Measurements from ENCODE around the gene RSU1. TPM values are rescaled to one million over a fixed set of nuclear protein-coding genes. Genes with fewer than 3 reads are reported as not detected.

Gene RSU1
- total and polyA plus RNA-seq, 10 of the 15 experiments (the other 5 are each of a cell fraction or from before 2014, with no cell fraction given): 49.2 to 139 (median 81.3) TPM

DNA sequence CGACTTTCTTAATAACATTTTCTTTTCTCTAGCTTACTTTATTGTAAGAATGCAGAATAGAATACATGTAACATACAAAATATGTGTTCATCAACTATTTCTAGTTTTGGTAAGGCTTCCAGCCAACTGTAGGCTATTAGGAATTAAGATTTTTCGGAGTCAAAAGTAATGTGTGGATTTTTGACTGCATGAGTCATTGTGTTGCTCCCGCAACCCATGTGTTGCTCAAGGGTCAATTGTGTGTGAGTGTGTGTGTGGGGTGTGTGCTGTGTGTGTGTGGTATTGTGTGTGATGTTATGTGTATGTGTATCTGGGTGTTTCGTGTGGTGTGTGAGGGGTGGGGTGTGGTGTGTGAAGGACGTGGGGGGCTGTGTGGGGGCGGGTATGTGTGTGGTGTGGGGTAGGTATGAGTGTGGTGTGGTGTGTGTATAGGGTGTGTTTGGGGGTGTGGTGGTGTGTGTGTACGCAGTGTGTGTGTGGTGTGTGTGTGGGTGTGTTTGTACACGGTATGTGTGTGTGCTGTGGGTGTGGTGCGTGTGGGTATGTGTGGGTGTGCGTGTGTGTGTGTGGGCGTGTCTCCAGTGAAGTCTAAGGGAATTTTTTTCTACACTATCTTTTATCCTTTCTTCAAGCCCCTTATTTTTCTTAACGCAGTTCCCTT, 60.5 kb downstream of the RSU1 start:
- no peak for DNase-seq (ENCODE audit: low read depth, low spot score)
- in situ Hi-C loops (cut with MboI) (no loop called here), intact Hi-C loops (cut with micrococcal nuclease; ENCODE audit: unreplicated experiment) (no loop called here)
- BruUV-seq (replicated peaks): no TSS peak
- FAIRE-seq: no peak
- ChIA-PET RAD21 (ENCODE audit: unreplicated experiment) (no interaction called here), POLR2A (no interaction called here), CTCF (no interaction called here), SMC1A (ENCODE audit: uncharacterized antibody, unreplicated experiment) (no interaction called here)
- no peak for TF ChIP-seq CHD4 (IDR thresholded peaks at IDR 0.05)
- no peak for TF ChIP-seq KLF5 (IDR thresholded peaks at IDR 0.05; ENCODE audit: partially characterized antibody)
- no peak for TF ChIP-seq ZNF622 (IDR thresholded peaks at IDR 0.05)
- TF ChIP-seq ZBED1 (IDR thresholded peaks at IDR 0.05; ENCODE audit: borderline replicate concordance): no peak
- no peak for TF ChIP-seq BMI1 (IDR thresholded peaks at IDR 0.05; ENCODE audit: borderline replicate concordance)
- no peak for TF ChIP-seq RCOR1 (conservative IDR thresholded peaks at IDR 0.05; ENCODE audit: low read depth, low read length)
- TF ChIP-seq BRCA1 (IDR thresholded peaks at IDR 0.05; ENCODE audit: low read depth, low read length): no peak
- TF ChIP-seq, protein P1, sequence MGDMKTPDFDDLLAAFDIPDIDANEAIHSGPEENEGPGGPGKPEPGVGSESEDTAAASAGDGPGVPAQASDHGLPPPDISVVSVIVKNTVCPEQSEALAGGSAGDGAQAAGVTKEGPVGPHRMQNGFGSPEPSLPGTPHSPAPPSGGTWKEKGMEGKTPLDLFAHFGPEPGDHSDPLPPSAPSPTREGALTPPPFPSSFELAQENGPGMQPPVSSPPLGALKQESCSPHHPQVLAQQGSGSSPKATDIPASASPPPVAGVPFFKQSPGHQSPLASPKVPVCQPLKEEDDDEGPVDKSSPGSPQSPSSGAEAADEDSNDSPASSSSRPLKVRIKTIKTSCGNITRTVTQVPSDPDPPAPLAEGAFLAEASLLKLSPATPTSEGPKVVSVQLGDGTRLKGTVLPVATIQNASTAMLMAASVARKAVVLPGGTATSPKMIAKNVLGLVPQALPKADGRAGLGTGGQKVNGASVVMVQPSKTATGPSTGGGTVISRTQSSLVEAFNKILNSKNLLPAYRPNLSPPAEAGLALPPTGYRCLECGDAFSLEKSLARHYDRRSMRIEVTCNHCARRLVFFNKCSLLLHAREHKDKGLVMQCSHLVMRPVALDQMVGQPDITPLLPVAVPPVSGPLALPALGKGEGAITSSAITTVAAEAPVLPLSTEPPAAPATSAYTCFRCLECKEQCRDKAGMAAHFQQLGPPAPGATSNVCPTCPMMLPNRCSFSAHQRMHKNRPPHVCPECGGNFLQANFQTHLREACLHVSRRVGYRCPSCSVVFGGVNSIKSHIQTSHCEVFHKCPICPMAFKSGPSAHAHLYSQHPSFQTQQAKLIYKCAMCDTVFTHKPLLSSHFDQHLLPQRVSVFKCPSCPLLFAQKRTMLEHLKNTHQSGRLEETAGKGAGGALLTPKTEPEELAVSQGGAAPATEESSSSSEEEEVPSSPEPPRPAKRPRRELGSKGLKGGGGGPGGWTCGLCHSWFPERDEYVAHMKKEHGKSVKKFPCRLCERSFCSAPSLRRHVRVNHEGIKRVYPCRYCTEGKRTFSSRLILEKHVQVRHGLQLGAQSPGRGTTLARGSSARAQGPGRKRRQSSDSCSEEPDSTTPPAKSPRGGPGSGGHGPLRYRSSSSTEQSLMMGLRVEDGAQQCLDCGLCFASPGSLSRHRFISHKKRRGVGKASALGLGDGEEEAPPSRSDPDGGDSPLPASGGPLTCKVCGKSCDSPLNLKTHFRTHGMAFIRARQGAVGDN (IDR thresholded peaks at IDR 0.05): no peak
- TF ChIP-seq NR2C1 (IDR thresholded peaks at IDR 0.05): no peak
- no peak for TF ChIP-seq ESRRA (IDR thresholded peaks at IDR 0.05; ENCODE audit: low read length)
- TF ChIP-seq RUNX3 (IDR thresholded peaks at IDR 0.05; ENCODE audit: low read length): no peak
- Histone ChIP-seq H3K9ac (ENCODE audit: control insufficient read depth, insufficient read depth, low read length) (no peak overlapping the region), H3K79me2 (ENCODE audit: control insufficient read depth, insufficient read depth, low read length) (no peaks in the 10 kb centered on the region), H3K4me2 (ENCODE audit: control insufficient read depth, insufficient read depth) (no peak overlapping the region), H4K20me1 (ENCODE audit: control insufficient read depth, insufficient read depth) (no peaks in the 10 kb centered on the region), H3K4me1 (ENCODE audit: control insufficient read depth, insufficient read depth, low read length) (no peaks in the 10 kb centered on the region), H3K36me3 (ENCODE audit: control insufficient read depth in 2 of 2, insufficient read depth in 2 of 2, low read length in 1 of 2) (peaks cover 0 to 2% of the 10 kb centered on the region in 2 experiments; a peak in 1 of 4 replicates), H3K4me3 (no peak overlapping the region), H3K9me3 (replicated peaks; ENCODE audit: control insufficient read depth, insufficient read depth, low read length) (no peaks in the 10 kb centered on the region), H3K27me3 (replicated peaks in 1 of 2; ENCODE audit: control insufficient read depth in 2 of 2, insufficient read depth in 2 of 2, low read length in 1 of 2) (no peaks in the 10 kb centered on the region), H2AFZ (ENCODE audit: control insufficient read depth, low read depth, low read length) (no peak overlapping the region), H3K27ac (ENCODE audit: control insufficient read depth, insufficient read depth) (no peak overlapping the region)
- no peak for ATAC-seq
- WGBS (ENCODE audit: insufficient coverage, insufficient replicate concordance, low lambda C conversion rate, missing lambda C conversion rate): 97% methylated on average over 8 of the region's 12 CpGs
